VCaP (cell line): Measurements from ENCODE around the gene CCDC83.
"Not testable (repeated sequence)": the region's sequence is repeated elsewhere in the genome, so short reads cannot be mapped to it uniquely, and the experiment has no call there.

ENCODE experiments used
- H3K27ac ChIP-seq: fragments of 450-650 bp; 2 replicates; pipeline ENCODE4 v1.5.1; 2017
- TF ChIP-seq, protein P1 (sequence below): fragments of 450-650 bp; conservative IDR thresholded peaks from 2 replicates; pipeline ENCODE4 v1.5.1; 2017; ENCODE audit warnings: mild to moderate bottlenecking, moderate library complexity

The CCDC83 gene

DNA sequence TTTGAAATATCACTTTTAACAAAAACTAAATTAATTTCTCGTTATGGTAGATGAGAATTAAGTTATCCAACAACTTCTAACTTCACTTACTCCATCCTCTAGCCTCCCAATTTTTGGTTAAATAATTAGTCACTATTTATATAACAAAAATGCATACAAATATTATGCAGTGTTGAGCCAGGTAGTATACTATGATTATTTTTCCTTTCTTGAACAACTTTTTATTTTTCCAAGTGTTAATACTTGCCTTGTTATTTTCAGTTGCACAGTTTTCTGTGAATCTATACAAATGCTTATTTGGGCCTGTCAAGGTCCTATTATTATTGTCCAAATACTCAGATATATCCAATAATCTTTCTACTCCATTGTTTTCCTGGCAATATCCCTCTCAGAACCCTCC is 19.9 kb upstream of the CCDC83 start:
- H3K27ac ChIP-seq: no peak overlapping the region
- TF ChIP-seq, protein P1, sequence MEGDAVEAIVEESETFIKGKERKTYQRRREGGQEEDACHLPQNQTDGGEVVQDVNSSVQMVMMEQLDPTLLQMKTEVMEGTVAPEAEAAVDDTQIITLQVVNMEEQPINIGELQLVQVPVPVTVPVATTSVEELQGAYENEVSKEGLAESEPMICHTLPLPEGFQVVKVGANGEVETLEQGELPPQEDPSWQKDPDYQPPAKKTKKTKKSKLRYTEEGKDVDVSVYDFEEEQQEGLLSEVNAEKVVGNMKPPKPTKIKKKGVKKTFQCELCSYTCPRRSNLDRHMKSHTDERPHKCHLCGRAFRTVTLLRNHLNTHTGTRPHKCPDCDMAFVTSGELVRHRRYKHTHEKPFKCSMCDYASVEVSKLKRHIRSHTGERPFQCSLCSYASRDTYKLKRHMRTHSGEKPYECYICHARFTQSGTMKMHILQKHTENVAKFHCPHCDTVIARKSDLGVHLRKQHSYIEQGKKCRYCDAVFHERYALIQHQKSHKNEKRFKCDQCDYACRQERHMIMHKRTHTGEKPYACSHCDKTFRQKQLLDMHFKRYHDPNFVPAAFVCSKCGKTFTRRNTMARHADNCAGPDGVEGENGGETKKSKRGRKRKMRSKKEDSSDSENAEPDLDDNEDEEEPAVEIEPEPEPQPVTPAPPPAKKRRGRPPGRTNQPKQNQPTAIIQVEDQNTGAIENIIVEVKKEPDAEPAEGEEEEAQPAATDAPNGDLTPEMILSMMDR: no peak

DNA sequence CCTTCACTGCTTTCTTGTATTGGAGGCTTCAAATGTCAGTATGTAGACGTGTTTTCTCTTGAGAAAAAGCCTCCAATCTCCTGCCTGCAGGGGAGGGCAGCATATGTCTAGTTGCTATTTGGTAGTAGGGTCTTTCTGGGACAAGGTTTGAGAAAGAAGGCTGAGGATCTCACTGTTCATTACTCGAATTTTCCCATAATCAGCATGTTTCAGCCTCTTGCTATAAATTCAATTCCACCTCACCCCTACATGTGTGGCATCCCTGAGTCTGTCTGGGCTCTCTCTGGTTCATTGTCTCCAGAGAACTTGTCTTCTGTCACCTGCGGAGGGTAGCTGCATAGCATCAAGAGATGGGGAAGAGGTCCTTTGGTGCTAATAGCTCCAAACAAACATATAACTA is 19.5 kb upstream of the CCDC83 start:
- H3K27ac ChIP-seq: no peak overlapping the region
- TF ChIP-seq, protein P1: no peak

DNA sequence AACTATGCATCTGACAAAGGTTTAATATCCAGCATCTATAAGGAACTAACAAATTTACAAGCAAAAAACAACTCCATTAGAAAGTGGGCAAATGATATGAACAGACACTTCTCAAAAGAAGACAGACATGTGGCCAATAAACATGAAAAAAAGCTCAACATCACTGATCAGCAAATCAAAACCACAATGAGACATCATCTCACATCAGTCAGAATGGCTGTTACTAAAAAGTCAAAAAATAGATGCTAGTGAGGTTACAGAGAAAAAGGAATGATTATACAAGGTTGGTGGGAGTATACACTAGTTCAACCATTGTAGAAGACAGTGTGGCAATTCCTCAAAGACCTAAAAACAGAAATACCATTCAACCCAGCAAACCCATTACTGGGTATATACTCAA is 14.3 kb upstream of the CCDC83 start:
- not testable (repeated sequence) for H3K27ac ChIP-seq

DNA sequence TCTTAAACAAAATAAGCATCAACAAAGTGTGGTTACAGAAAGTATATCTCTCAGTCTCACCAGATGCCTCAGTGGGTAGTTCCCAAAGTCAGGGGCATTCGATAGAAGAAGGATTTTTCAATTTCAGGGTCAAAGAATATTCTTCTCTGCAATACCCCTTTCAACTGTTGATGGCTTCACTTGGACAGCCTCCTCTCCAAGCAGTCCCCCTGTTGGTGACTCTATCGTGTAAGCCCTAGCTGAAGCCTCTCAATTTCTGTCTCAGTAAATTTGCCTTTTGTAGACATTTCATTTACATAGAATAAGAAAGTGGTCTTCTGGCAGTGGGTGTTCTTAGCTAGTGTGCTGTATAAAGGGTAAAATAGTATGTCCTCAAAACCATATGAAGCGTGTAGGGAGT is 11.3 kb upstream of the CCDC83 start:
- TF ChIP-seq, protein P1: no peak
- no peak overlapping the region for H3K27ac ChIP-seq

DNA sequence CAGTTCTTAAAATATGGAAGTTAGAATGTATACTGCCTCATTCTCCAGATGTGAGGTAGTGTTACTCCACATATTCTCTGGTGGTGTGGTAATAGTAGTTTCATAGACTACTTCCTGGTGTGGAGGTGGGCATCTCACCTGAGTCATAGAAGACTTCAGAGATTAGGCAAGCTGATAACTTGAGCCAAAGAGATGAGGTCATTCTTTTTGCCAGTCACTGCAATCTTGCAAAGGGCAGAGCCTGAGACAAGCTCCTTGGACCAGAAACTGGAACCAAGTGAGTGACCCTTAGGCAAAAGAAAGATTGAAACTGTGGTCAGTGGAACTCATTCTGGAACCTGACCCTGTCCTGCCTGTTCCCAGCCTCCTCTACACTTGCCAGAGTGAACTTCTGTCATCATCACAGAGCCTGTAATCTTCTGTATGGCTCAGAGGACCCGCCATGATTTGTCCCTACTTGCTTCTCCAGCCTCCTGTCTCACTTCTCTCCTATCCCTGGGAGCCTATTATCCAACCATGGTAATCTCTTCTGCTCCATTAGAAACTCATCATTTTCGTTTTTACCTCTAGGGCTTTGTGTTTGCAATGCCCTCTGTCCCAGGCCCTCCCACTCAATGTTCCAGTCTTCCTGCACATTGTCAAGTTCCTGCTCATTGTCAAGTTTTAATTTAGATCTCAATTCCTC is 10.6 kb upstream of the CCDC83 start:
- H3K27ac ChIP-seq: no peak overlapping the region
- TF ChIP-seq, protein P1: no peak

DNA sequence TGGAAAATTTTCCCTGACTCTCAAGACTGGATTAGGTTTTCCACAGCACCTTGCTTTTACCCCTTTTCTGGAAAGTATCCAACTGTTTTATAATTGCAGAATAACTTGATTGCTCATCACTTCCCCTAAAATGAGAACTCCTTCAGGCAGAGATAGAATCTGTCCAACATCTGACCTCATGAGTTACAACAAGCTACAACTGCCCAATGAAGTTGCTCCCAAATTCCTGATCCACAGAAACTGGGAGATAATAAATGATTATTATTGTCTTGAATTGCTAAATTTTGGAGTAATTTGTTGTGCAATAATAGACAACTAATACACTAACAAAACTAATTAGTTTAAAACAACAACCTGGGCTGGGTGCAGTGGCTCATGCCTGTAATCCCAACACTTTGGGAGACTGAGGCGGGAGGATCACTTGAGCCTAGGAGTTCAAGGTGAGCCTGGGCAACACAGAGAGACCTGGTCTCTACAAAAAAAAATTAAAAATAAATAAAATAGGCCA is 10.0 kb upstream of the CCDC83 start:
- no peak overlapping the region for H3K27ac ChIP-seq
- TF ChIP-seq, protein P1: no peak

DNA sequence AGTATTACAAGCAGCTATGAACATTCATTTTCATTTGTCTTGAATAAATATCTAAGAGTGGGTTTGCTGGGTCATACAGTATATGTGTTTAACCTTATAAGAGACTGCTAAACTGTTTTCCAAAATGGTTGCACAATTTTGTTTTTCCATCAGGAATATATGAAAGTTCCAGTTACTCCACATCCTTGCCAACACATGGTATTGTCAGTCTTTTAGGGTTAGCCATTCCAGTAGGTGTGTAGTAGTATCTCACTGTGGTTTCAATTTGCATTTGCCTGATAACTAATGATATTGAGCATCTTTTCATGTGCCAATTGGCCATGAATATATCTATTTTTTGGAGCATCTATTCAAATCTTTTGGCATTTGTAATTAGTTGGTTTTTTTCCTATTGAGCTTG is 7.7 kb upstream of the CCDC83 start:
- TF ChIP-seq, protein P1: no peak
- no peak overlapping the region for H3K27ac ChIP-seq

DNA sequence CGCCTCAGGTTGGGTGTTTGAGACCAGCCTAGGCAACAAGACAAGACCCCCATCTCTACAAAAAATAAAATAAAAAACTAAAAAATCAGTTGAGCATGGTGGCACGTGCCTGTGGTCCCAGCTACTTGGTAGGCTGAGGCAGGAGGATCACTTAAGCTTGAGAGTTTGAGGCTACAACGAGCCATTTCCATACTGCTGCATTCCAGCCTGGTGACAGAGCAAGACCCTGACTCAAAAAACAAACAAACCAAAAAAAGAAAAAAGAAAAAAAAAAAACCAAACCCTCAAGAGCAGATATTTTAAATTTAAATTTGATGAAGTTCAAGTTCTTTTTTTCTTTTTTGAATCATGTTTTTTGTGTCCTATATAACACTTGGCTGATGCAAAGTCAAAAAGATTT is 7.2 kb upstream of the CCDC83 start:
- TF ChIP-seq, protein P1: no peak
- H3K27ac ChIP-seq: no peak overlapping the region
